ENCODE results near the gene PAGR1.
A peak's percentile ranks its signal among the peaks of the same experiment; 100 is the strongest.
"Not testable (repeated sequence)": the region's sequence is repeated elsewhere in the genome, so short reads cannot be mapped to it uniquely, and the experiment has no call there.

The PAGR1 gene
- 13.7 to 14.4 reads per million in 2 donors for total RNA-seq

DNA sequence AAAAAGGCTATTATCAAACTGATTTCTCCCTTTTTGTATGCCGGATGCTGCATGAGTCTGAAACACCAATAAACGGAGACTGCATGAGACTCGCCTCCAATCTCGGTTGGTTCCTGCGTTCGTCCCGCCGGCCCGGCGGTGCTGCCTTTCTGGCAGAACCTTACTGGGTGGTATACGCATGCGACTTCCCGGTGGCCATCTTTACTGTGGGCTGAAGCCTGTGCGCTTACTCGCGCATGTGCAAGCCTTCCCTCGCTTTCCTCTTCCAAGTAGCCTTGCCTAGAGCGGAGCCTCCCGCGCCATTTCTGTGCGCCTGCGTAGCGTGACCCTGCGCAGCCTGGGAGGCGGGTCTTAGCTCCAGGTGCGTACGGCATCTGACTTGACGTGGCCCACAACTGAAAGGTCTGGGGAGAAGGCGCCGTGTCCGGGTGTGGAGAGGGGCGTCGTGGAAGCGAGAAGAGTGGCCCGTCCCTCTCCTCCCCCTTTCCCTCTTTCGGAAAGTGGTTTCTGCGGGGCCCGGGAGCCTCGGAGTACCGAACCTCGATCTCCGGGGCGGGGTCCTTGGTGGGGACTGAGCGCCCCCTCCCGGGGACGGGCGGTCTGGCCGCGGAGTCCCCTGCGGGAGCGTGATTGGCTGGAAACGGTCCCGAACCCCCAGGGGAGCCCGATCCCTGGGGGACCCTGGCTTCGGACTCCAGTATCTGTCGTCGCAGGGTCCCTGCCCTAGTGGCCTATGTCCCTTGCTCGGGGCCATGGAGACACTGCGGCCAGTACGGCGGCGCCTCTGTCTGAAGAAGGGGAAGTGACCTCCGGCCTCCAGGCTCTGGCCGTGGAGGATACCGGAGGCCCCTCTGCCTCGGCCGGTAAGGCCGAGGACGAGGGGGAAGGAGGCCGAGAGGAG lies at the start of gene PAGR1:
TSS of gene PAGR1 (plus strand) at position 360 of the 901 bp plus-strand sequence. CDS start at position 734, 374 bp downstream.
- peak; percentile 92 to 100 (median 98) for DNase-seq

DNA sequence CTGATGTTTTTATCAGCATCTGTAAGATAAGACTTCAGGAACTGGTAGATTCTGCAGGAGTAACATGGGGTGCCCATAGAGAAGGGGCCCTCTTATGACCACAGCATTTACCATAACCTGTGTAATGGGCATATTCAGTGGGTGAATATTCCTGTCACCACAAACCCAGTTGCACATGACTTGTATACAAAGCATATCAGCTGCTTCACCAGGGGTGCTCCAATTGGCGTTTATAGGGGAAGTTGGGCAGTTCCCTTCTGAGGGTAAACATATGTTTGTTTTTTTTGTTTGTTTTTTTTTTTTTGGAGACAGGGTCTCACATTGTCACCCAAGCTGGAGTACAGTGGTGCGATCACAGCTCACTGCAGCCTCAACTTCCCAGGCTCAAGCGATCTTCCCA lies 49.4 kb upstream of the PAGR1 start:
- no peak for DNase-seq

DNA sequence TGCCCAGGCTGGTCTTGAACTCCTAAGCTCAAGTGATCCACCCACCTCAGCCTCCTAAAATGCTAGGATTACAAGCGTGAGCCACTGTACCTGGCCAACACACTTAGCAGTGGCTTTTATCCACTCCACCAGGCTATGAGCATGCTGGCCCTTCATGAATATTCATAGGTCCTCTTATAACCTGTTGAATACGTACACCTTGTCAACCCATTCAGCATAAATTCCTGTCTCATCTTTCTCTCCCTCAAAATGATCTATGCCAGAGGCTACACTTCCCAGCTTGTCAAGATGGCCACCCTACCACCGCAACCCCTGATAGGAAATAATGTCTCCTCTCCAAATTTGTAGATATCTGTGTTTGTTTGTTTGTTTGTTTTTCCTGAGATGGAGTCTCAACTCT lies 48.9 kb upstream of the PAGR1 start:
- DNase-seq = no peak

DNA sequence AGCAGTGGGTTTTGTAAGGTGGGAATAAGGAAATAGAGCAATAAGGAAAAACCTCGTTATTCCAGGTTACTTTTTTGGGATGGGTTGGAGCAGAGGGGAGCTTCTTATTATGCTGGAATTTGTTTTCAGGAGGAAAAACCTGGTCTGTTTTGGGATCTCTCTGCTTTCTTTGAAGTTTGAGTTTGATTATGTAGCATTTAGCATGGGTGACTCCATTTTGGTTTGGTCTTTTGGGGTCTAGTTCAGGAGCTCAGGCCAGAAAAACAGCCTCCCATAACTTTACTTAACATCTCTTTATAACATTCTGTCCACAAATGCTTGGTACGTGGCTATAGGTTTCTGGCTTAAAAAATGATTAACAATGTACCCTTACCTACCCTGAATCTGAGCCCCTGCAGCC lies 46.4 kb upstream of the PAGR1 start:
- DNase-seq = no peak

DNA sequence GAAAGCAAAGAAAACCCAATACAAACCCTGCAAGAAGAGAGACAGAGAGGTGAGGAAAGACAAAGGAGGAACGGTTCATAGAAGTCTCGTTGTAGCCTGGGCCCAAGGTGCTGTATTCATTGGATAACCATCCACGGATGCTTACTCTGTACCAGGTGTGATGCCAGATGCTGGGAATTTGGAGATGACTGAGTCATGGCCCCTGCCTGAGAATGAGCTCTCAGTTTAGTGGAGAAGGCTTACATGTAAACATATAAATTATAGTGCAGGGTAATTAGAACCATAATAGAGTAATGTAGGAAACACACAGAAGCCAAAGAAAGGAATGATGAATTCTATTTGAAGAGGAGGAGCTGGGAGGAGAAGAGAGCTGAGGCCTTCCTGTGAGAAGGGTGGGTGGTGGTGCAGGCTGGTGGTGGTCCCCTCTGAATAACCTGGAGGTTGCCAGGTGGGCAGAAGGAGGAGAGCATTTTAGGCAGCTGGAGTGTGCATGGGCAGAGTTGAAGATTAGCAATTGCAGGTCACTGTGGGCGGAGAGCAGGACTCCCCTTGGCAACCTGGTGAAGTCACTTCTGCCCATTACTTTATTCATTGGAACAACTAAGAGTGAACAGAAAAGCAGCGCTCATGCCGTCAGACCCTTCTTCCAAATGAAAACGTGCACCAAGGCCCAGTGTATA lies 45.6 kb upstream of the PAGR1 start:
- DNase-seq = no peak

DNA sequence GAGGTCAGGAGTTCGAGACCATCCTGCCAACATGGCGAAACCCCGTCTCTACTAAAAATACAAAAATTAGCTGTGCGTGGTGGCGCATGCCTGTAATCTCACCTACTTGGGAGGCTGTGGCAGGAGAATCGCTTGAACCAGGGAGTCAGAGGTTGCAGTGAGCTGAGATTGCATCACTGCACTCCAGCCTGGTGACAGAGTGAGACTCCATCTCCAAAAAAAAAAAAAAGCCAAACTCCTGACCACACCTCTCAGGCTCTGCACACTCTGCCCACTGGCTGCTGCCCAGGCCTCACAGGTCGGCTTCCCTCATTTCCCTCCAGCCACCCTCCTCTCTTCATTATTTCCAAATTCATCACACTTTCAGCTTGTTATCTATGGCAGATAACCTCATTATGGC lies 43.6 kb upstream of the PAGR1 start:
- not testable (repeated sequence) for DNase-seq

DNA sequence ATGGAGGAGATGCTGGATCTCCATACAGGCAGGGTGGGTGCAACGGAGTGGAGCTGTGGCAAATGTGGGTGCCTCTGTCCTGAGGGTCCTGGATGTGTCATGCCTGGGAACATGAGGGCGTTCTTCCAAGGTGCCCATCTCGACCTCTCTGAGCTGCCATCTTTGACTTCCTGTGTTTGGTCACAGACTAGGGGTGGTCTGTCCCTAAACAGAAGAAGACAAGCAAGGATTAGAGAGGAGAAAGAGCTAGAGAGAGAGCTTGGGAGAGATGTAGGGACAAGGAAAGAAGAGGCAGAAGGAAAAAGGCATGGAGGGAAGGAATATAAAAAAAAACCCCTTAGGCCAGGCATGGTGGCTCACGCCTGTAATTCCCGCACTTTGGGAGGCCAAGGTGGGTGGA lies 41.2 kb upstream of the PAGR1 start:
- no peak for DNase-seq

DNA sequence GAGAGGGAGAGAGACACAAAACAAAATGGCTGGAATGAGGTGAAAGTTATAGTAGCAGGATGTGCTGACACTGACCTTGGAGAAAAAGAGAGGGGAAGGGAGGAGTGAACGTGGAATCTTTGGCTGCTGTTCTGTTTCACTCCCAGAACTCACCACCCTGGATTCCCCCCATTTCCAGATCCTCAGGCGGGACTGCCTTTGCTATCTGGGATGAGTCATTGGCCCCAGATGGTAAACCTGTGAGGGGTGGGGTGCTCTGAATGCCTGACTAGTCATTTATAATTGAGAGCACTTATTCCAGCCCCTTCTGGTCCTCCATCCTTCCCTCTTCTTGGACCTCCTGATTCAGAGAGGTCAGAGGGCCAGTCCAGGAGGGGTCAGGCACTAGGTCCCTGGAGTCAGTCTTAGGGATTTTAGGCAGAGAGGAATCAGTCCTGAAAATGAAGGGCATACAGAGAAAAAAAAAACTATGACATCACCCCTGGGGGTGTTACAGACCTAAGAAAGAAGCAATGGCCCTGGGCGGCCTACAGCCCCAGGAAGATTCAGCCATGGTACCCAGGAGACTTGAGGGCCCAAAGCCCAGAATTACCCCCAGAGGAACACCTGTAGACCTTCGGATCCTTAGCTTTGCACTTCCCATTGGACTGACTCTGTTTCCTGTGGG lies 40.1 kb upstream of the PAGR1 start:
- no peak for DNase-seq

DNA sequence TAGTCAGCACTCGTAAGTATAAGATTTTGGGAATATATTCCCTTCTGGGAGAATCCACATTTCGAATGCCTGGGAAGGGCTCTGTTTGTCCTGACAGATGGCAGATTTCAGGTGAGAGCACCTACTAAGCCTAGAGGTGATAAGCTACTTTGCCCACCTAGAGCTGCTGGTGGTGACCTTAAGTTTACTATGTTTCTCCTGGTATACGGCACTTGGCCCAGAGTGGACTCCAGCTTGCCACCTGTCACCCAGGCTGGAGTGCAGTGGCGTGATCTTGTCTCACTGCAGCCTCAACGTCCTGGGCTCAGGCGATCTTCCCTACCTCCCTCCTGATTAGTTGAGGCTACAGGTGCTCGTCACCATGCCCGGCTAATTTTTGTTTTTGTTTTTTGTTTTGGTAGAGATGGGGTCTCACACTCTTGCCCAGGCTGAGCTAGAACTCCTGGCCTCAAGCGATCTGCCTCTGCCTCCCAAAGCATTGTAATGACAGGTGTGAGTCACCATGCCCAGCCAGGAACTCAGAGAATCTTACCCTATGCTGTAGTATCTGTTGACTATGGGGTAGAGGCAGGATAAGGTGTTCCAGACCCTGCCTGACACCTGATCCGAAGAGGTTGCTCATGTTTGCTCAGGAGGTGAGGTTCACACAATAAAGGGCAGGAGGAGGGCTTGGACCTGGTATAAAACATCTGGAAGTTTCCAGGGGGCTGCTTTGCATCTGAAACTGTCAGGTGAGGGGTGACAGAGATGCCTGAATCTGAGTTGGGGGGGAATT lies 38.2 kb upstream of the PAGR1 start, which contains the start of gene ZG16:
TSS of gene ZG16 (plus strand) at position 681 of the 775 bp plus-strand sequence. CDS start 1,011 bp downstream, outside the sequence.
- no peak for DNase-seq

DNA sequence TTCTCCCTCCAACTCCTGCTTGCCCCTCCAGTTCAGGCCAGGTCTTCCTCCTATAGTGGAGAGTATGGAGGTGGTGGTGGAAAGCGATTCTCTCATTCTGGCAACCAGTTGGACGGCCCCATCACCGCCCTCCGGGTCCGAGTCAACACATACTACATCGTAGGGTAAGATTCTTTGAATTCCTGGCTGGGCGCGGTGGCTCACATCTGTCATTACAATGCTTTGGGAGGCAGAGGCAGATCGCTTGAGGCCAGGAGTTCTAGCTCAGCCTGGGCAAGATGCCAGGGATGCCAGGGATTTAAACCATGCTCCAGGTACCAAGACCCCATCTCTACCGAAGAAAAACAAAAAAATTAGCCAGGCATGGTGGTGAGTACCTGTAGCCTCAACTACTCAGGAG lies 36.5 kb upstream of the PAGR1 start:
- no peak for DNase-seq

DNA sequence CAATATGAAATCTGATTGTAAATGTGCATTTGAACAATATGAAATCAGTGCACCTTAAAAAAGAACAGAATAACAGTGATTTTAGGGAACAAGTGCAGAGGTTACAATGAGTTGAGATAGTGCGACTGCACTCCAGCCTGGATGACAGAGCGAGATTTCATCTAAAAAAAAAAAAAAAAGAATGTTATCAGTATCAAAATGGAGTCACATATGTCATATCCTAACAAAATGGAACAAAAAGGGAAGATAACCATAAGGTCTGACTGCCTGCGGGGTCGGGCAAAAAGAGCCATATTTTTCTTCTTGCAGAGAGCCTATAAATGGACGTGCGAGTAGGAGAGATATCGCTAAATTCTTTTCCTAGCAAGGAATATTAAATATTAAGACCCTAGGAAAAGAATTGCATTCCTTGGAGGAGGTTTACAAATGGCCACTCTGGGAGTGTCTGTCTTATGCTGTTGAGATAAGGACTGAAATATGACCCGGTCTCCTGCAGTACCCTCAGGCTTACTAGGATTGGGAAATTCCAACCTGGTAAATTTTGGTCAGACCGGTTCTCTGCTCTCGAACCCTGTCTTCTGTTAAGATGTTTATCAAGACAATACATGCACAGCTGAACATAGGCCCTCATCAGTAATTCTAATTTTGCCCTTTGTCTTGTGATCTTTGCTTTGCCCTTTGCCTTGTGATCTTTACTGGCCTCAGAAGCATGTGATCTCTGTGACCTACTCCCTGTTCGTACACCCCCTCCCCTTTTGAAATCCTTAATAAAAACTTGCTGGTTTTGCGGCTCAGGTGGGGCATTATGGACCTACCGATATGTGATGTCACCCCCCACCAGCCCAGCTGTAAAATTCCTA lies 32.6 kb upstream of the PAGR1 start:
- DNase-seq = not testable (repeated sequence)

DNA sequence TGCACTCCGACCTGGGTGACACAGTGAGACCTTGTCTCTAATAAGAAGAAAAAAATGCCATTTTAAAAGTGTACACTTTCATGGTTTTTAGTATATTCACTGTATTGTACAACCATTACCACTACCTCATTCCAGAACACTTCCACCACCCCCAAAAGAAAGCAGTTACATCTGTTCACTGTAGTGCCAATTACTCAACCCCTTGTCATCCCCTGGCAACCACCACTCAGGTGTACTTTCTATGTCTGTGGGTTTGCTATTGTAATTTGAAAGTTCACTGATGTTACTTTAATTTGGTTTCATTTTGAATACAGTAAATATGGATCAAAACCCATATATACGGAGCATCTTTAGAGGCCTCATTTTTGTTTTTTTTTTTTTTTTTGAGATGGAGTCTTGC lies 31.8 kb upstream of the PAGR1 start:
- DNase-seq = peak in 1 of 5 experiments; percentile 65

DNA sequence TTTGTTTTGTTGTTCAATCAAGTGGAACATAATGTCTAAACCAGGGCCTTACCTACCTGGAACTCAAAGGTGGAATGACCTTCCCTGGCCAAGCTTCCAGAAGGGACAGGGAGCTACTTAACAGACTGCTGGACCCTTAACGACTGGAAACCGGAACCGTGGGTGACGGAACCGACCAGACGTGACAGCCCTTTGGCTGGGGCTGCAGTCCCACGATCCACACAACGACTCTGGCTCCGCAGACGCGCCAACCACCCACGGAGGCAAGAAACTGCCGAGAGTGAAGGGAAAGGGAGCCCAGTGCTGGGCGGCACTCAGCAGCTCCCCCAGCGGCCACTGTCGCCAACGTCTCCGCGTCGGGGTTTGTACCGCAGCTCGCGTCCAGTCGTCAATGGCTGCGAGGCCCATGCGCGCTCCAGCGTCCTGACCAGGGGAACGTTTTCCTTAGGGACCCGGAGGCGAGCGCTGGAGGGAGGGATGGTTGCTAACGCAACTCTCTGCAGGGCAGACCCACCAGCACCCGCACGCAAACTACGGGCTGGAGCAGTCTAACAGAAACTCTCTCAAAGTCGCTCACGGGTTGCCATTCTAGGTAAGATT lies 31.0 kb upstream of the PAGR1 start:
- DNase-seq = peak; percentile 40 to 80 (median 64)

DNA sequence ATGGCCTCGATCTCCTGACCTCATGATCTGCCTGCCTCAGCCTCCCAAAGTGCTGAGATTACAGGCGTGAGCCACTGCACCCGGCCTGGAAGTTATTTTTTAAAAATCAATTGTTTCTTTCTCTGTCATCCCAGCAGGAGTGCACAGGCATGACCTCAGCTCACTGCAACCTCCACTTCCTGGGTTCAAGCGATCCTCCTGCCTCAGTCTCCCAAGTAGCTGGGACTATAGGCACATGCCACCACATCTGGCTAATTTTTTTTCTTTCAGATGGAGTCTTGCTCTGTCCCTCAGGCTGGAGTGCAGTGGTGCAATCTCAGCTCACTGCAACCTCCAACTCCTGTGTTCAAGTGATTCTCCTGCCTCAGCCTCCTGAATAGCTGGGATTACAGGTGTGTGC lies 28.8 kb upstream of the PAGR1 start:
- DNase-seq = not testable (repeated sequence)

DNA sequence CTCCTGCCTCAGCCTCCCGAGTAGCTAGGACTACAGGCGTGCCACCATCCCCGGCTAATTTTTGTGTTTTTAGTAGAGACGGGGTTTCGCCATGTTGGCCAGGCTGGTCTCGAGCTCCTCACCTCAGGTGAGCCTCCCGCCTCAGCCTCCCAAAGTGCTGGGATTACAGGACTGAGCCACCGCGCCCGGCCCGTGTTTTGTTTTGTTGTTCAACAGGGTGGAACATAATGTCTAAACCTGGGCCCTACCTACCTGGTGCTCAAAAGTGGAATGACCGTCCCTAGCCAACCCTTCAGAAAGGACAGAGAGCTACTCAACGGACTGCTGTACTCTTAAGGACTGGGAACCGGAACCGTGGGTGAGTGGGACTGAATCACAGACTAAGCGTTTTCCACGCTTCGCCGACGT lies 26.2 kb upstream of the PAGR1 start:
- DNase-seq = no peak

DNA sequence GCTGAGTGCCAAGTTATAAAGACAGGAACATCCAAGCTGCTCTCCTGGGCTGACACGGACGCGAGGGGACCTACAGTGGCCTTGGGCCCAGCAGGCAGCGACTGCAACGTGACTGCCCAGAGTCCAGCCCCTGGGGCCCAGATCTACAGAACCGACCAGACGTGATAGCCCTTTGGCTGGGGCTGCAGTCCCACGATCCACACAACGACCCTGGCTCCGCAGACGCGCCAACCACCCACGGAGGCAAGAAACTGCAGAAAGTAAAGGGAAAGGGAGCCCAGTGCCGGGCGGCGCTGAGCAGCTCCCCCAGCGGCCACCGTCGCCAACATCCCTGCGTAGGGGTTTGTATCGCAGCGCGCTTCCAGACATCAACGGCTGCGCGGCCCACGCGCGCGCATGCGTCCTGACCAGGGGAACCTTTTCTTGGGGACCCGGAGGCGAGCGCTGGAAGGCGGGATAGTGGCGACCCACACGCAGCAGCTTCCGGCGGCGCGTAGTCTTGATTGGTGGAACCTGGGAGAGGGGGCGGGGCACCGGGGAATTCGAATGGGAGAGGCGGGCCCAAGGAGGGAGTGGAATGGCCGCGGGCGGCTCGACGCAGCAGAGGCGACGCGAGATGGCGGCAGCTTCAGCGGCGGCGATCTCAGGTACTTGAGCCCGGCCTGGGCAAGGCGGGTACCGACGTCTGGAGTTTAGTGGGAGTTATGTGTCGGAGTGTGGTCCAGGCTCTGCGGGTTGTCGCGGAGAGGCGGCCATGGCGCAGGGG lies 25.6 kb upstream of the PAGR1 start, which contains the start of gene KIF22:
TSS of gene KIF22 (plus strand) at position 569 of the 766 bp plus-strand sequence. CDS start at position 578, 9 bp downstream.
- DNase-seq = peak; percentile 99 to 100 (median 100)

DNA sequence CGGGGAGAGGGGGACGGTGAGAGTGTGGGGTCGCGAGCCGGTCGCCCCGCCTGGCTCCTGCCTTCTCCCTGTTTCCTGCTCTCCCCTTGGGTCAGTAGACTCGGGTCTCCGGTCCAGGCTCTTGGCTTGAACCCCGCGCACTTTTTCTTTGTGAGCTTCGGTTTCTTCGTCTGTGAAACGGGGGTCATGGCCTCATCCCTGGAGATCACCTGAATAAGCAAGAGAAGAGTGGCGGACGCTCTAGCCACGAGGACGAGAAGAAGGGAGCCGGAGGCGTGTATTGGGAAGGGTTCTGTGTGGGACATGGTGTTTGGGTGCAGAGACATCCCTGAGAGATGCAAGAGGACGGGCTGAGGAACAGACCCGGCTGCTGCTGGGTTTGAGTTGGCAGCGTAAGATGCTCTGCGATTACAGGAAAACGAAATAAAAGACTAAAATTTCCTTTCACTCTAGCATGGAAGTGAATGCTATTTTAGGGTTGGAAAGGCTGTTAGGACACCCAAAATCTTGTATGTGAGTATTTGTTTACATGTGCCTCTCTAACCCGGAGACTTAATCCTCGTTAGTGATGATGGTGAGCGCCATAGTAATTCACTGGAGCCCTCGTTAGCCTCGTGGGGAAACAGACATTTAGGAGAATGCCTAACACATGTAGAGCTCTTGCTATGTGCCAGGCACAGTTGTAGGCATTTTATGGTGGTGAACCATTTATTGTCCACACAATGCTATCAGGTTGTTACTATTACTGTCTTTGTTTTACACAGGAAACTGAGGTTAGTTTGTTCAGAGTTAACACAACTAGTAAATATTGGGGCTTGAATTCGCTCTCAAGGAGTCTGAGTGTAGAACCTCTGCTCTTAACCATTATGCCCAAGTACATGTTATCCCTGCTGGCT lies 24.8 kb upstream of the PAGR1 start:
- DNase-seq = peak in 1 of 5 experiments; percentile 55

DNA sequence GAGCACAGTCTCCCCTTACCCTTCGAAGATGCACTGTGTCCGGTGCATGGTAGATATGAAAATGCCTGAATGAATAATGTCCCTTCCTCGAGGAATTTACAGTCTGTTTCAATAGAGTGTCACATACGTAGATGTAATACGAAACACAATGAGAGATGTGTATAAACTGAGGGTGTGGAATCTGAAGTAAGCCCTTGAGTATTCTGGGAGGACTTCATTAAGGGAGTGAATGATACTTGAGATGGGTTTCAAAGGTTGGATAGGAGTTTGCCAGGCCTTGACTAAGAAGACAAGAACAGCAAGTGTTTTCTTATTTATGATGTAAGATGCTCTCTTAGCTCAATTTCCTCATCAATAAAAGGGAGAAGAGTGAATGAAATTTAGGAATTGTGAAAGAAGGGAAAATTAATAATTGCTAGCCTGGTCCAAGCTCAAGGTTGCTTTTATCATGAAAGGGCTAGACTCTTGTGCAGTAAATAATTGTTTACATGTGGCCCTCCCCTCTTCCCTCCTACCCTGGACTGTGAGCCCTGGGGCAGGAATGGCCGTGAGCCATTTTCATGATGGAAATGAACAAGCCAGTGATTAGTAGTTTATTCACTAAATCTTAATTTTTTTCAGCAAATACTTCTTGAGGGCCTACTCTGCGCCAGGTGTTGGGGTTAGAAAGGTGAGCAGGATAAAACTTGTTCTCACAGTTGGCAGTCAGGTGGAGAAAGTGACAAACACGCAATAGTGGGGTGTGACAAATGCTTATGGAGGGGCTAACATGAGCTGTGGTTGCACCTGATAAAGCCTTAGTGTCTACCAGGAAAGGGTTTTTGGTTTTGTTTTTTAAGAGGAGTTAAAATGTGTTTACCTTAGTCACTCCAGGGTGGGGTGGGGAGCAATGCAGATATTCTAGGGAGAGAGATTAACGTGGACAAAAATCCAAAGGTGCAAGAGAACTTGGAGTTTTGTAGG lies 23.8 kb upstream of the PAGR1 start:
- no peak for DNase-seq
